Uterus (tissue), 2 donors: ENCODE data around the gene NXNL2.

Experiments
- POLR2A ChIP-seq, 2 donors: fragments of 450-650 bp; IDR thresholded peaks; one replicate each; pipeline ENCODE4 v1.6.1; 2016; ENCODE audit warnings: antibody characterized with exemption in 2 of 2, mild to moderate bottlenecking in 1 of 2, moderate library complexity in 1 of 2
- TF ChIP-seq, protein P1 (sequence below), 4 experiments: fragments of 200-600 bp in 2 of 4; fragments of 450-650 bp in 2 of 4; sonication (generic) in 2 of 4; IDR thresholded peaks; one replicate each; pipeline ENCODE4 v1.5.1; 2016 to 2019; ENCODE audit warnings: antibody characterized with exemption in 4 of 4, mild to moderate bottlenecking in 2 of 4, moderate library complexity in 1 of 4

DNA sequence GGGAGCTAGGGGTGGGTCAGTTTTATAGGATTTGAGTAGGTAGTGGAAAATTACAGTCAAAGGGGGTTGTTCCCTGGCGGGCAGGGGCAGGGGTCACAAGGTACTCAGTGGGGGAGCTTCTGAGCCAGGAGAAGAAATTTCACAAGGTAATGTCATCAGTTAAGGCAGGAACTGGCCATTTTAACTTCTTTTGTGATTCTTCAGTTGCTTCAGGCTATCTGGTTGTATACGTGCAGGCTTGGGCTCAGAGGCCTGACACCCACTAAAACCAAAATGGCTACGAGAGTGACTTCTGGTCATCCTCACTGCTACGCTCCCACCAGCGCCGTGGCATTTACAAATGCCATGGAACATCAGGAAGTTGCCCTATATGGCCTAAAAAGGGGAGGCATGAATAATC lies 20.7 kb upstream of the NXNL2 start:
- TF ChIP-seq, protein P1, sequence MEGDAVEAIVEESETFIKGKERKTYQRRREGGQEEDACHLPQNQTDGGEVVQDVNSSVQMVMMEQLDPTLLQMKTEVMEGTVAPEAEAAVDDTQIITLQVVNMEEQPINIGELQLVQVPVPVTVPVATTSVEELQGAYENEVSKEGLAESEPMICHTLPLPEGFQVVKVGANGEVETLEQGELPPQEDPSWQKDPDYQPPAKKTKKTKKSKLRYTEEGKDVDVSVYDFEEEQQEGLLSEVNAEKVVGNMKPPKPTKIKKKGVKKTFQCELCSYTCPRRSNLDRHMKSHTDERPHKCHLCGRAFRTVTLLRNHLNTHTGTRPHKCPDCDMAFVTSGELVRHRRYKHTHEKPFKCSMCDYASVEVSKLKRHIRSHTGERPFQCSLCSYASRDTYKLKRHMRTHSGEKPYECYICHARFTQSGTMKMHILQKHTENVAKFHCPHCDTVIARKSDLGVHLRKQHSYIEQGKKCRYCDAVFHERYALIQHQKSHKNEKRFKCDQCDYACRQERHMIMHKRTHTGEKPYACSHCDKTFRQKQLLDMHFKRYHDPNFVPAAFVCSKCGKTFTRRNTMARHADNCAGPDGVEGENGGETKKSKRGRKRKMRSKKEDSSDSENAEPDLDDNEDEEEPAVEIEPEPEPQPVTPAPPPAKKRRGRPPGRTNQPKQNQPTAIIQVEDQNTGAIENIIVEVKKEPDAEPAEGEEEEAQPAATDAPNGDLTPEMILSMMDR (IDR thresholded peaks at IDR 0.05): no peak
- TF ChIP-seq POLR2A (IDR thresholded peaks at IDR 0.05): no peak
